ACC112 (cell line): Measurements from ENCODE around the gene ANXA9.

ENCODE experiments used
- H2AFZ ChIP-seq: fragments of 200-600 bp; sonication (generic); one replicate; pipeline ENCODE4 v1.6.0; 2017; ENCODE audit warnings: antibody characterized with exemption, low read length; ENCODE audit not compliant: unreplicated experiment
- H3K27ac ChIP-seq: fragments of 200-600 bp; sonication (generic); 2 replicates; pipeline ENCODE4 v1.5.1; 2014; ENCODE audit warnings: low read depth, mild to moderate bottlenecking, antibody characterized with exemption, low read length, moderate library complexity
- H3K27me3 ChIP-seq: fragments of 200-600 bp; sonication (generic); 2 replicates; pipeline ENCODE4 v1.6.1; 2014; ENCODE audit warnings: mild to moderate bottlenecking, antibody characterized with exemption, low read length, moderate library complexity, mixed read lengths; ENCODE audit not compliant: insufficient read depth
- H3K36me3 ChIP-seq: fragments of 200-600 bp; sonication (generic); 2 replicates; pipeline ENCODE4 v1.6.1; 2016; ENCODE audit warnings: mild to moderate bottlenecking, antibody characterized with exemption, low read length, moderate library complexity, mixed read lengths; ENCODE audit not compliant: insufficient read depth
- H3K4me1 ChIP-seq: fragments of 200-600 bp; sonication (generic); one replicate; pipeline ENCODE4 v1.6.1; 2016; ENCODE audit warnings: low read length, mixed read lengths; ENCODE audit not compliant: insufficient read depth, unreplicated experiment, control insufficient read depth
- H3K4me3 ChIP-seq: fragments of 200-600 bp; sonication (generic); 2 replicates; pipeline ENCODE4 v1.5.1; 2014; ENCODE audit warnings: mild to moderate bottlenecking, low read depth, low read length
- H3K79me2 ChIP-seq: fragments of 200-600 bp; sonication (generic); one replicate; pipeline ENCODE4 v1.6.0; 2016; ENCODE audit warnings: low read length; ENCODE audit not compliant: control insufficient read depth, unreplicated experiment, insufficient read depth

ANXA9 gene

DNA sequence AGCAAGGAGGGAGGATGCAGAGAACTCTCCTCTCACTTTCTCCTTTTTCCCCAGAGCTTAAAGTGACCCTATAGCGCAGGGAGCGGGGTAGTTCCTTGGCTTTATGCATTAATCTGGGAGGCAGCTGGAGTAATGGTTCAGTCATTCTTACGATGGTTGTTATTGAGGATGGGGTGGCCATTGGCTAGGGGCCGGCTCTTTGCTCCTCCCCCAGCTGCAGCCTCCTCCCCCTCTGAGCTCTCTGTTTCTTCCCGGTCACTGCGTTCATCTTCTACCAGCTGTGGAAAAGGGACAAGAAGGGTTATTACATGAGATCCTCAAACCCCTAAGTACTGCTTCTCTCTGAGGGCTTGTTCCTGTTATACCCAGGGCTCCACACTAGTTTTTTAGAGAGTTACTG, 16.1 kb upstream of the ANXA9 start:
- H3K36me3 ChIP-seq: peaks cover 27% of the 10 kb centered on the region
- no peak overlapping the region for H3K27ac ChIP-seq
- peaks cover 6% of the 10 kb centered on the region for H3K4me1 ChIP-seq
- peaks cover 25% of the 10 kb centered on the region for H3K79me2 ChIP-seq
- no peak overlapping the region for H2AFZ ChIP-seq
- no peak overlapping the region for H3K4me3 ChIP-seq
- H3K27me3 ChIP-seq: no peaks in the 10 kb centered on the region

GRCh38 chr1:150967936-150968335, 14.2 kb upstream of the ANXA9 start:
- Histone ChIP-seq H2AFZ (no peak overlapping the region), H3K36me3 (peaks cover 27% of the 10 kb centered on the region), H3K4me3 (no peak overlapping the region), H3K4me1 (peaks cover 26% of the 10 kb centered on the region), H3K27ac (no peak overlapping the region), H3K79me2 (peaks cover 45% of the 10 kb centered on the region), H3K27me3 (no peaks in the 10 kb centered on the region)

GRCh38 chr1:150968491-150968890, 13.6 kb upstream of the ANXA9 start:
- H3K27me3 ChIP-seq: no peaks in the 10 kb centered on the region
- H2AFZ ChIP-seq: no peak overlapping the region
- peaks cover 27% of the 10 kb centered on the region for H3K36me3 ChIP-seq
- H3K27ac ChIP-seq: no peak overlapping the region
- peaks cover 50% of the 10 kb centered on the region for H3K79me2 ChIP-seq
- H3K4me1 ChIP-seq: peaks cover 28% of the 10 kb centered on the region
- H3K4me3 ChIP-seq: no peak overlapping the region

DNA sequence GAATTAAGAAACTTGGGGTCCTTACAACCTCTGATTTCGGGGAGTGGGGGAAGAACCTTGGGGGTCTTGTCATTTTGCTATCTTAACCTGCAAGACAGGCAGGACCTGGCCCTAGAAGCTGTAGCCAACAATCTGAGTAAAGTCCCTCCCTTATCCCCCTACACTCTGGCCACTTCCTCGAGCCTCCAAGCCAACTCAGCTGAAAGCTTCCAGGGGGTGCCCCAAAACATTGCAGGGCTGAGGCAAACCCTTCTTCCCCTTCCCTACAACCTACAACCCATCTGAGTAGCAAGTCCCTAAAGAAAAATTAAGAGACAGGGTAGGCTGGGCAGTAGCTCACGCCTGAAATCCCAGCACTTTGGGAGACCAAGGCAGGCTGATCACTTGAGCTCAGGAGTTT, 12.5 kb upstream of the ANXA9 start:
- H3K79me2 ChIP-seq: peaks cover 61% of the 10 kb centered on the region
- no peak overlapping the region for H3K4me3 ChIP-seq
- H3K27me3 ChIP-seq: no peaks in the 10 kb centered on the region
- no peak overlapping the region for H3K27ac ChIP-seq
- peaks cover 28% of the 10 kb centered on the region for H3K4me1 ChIP-seq
- H2AFZ ChIP-seq: no peak overlapping the region
- peaks cover 20% of the 10 kb centered on the region for H3K36me3 ChIP-seq

- Histone ChIP-seq H3K79me2 (peaks cover 61% of the 10 kb centered on the region), H3K27ac (peak overlapping the region; percentile 62)
Observed at GRCh38 chr1:150970808-150971582, 11.1 kb upstream of the ANXA9 start.

GRCh38 chr1:150971583-150972416, 10.3 kb upstream of the ANXA9 start:
- peaks cover 11% of the 10 kb centered on the region for H3K36me3 ChIP-seq
- H3K27ac ChIP-seq: peak overlapping the region; percentile 62
- peaks cover 40% of the 10 kb centered on the region for H3K4me1 ChIP-seq

More at GRCh38 chr1:150970808-150971582, 11.1 kb upstream of the ANXA9 start:
- Histone ChIP-seq H3K27me3 (no peaks in the 10 kb centered on the region), H3K4me1 (peaks cover 32% of the 10 kb centered on the region), H2AFZ (no peak overlapping the region), H3K36me3 (peaks cover 19% of the 10 kb centered on the region), H3K4me3 (peak overlapping the region; percentile 99)

DNA sequence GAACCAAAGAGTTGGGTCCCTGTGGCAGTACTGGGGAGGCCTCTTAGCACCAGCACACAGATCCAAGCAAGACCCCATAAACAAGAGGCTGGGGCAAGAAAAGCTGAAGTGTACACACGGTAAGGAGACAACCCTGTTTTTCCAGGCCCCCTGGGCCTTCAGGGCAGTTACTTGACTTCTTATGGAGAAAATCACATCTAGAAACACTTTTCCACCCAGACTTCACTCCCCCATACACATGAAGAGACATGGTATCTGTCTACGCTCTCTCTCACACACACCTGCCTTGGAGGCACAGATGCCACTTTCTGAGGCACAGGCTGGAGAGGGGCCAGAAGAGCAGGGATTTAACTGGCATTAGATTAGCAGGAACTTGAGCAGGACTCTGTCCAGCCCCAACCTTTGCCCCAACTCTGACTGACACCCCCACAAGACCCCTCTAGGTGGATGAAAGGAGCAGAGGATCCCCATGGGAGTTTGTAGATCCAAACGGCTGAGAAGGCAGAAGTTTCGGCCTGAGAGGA, 9.6 kb upstream of the ANXA9 start:
- peaks cover 5% of the 10 kb centered on the region for H3K36me3 ChIP-seq
- no peak overlapping the region for H2AFZ ChIP-seq
- peak overlapping the region; percentile 62; the same call in 1 of the 2 replicates for H3K27ac ChIP-seq
- H3K79me2 ChIP-seq: peaks cover 61% of the 10 kb centered on the region
- peaks cover 47% of the 10 kb centered on the region for H3K4me1 ChIP-seq
- H3K4me3 ChIP-seq: peak overlapping the region; percentile 99
- no peaks in the 10 kb centered on the region for H3K27me3 ChIP-seq

More at GRCh38 chr1:150971583-150972416, 10.3 kb upstream of the ANXA9 start:
- Histone ChIP-seq H2AFZ (no peak overlapping the region), H3K27me3 (no peaks in the 10 kb centered on the region), H3K4me3 (peak overlapping the region; percentile 99), H3K79me2 (peaks cover 61% of the 10 kb centered on the region)

DNA sequence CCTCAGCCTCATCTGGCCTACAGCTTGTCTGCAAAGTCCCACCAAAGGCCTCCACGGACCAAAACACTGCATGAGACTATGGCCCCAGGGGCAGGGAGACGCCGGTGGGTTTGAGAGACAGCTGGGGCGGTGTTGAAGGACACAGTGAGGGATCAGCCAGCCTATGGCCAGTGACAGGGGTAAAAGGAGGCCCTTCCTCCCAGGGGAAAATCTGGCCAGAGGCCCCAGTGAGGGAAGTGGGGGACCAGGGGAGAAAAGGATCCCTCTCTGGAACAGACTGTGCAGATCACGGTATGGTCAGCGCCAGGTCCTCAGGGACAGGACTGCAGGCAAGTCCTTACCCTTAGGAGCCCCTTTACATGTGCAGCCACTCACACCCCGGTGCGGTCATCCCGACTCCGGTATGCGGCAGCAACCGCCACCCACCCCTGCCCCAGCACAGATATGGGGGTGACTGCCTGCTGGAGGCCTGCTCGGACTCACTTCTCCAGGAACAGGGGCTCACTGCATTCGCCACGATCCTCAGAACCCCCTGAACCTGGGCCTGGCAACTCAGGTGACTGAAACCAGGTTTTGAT, 8.7 kb upstream of the ANXA9 start:
- peak overlapping the region; percentile 64 for H3K27ac ChIP-seq
- no peaks in the 10 kb centered on the region for H3K27me3 ChIP-seq
- peak overlapping the region; percentile 99 for H3K4me3 ChIP-seq
- H2AFZ ChIP-seq: no peak overlapping the region
- H3K79me2 ChIP-seq: peaks cover 58% of the 10 kb centered on the region
- peaks cover 56% of the 10 kb centered on the region for H3K4me1 ChIP-seq
- H3K36me3 ChIP-seq: no peaks in the 10 kb centered on the region

- Histone ChIP-seq H3K27me3 (no peaks in the 10 kb centered on the region), H3K27ac (peak overlapping the region; percentile 64), H3K4me1 (peaks cover 61% of the 10 kb centered on the region), H3K4me3 (peak overlapping the region; percentile 99), H3K79me2 (peaks cover 52% of the 10 kb centered on the region), H2AFZ (peak overlapping the region; percentile 57), H3K36me3 (no peaks in the 10 kb centered on the region)
Observed at GRCh38 chr1:150973836-150974579, 8.1 kb upstream of the ANXA9 start.
